Adipocyte (in vitro differentiated cells): ENCODE results near the gene HOXA3.
A peak's percentile ranks its signal among the peaks of the same experiment; 100 is the strongest.

Experiments
- DNase-seq: peaks from one replicate; pipeline ENCODE4 v3.0.0-alpha.2; 2015; ENCODE audit warnings: low read depth
- H3K27me3 ChIP-seq: replicated peaks from 2 replicates; pipeline ENCODE4 v1.7.0; 2013; ENCODE audit warnings: mild to moderate bottlenecking, low read length, moderate library complexity; ENCODE audit not compliant: control insufficient read depth, insufficient read depth
- H3K36me3 ChIP-seq: 2 replicates; pipeline ENCODE4 v1.7.0; 2013; ENCODE audit warnings: low read length, mild to moderate bottlenecking, moderate library complexity; ENCODE audit not compliant: control insufficient read depth, insufficient read depth, severe bottlenecking
- H3K4me1 ChIP-seq: 2 replicates; pipeline ENCODE4 v1.7.0; 2013; ENCODE audit warnings: mild to moderate bottlenecking, low read length, moderate library complexity; ENCODE audit not compliant: control insufficient read depth, insufficient read depth
- H3K4me3 ChIP-seq: 2 replicates; pipeline ENCODE4 v1.7.0; 2013; ENCODE audit warnings: mild to moderate bottlenecking, low read length, moderate library complexity
- H3K9ac ChIP-seq: 2 replicates; pipeline ENCODE4 v1.7.0; 2013; ENCODE audit warnings: mild to moderate bottlenecking, low read length, moderate library complexity
- H3K9me3 ChIP-seq: 2 replicates; pipeline ENCODE4 v1.7.0; 2013; ENCODE audit warnings: mild to moderate bottlenecking, low read length, moderate library complexity; ENCODE audit not compliant: control insufficient read depth

Gene HOXA3

DNA sequence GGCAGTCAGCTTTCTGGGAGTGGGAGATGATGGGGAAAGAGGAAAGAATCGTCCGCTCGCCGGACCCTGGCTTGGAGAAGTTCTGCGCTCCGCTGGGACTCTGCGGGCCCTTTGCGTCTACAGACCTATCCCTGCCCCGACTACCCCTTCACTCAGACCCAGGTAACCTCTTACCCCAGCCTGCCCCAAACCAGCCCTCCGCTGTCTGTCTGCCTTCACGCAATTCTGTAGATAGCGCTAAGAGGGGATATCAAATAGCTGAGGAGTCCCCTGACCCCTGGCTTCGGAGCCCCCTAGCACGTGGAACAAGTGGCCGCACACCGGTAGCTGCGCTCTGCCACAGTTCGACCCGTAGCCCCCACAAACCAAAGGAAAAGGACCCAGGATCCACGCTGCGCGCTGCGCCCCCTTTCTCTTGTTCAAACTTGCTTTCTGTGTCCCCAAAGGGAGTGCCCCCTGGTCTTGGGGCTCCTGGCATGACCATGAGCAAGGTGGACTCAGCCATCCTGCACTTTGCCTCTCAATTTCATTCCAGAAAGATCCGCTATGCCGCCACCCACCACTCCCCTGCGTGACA, 28.8 kb downstream of the HOXA3 start:
- no peaks in the 10 kb centered on the region for H3K27me3 ChIP-seq
- H3K9ac ChIP-seq: no peak overlapping the region
- no peaks in the 10 kb centered on the region for H3K9me3 ChIP-seq
- no peak for DNase-seq
- H3K36me3 ChIP-seq: peaks cover 16% of the 10 kb centered on the region
- H3K4me3 ChIP-seq: no peak overlapping the region
- peaks cover 35% of the 10 kb centered on the region for H3K4me1 ChIP-seq

DNA sequence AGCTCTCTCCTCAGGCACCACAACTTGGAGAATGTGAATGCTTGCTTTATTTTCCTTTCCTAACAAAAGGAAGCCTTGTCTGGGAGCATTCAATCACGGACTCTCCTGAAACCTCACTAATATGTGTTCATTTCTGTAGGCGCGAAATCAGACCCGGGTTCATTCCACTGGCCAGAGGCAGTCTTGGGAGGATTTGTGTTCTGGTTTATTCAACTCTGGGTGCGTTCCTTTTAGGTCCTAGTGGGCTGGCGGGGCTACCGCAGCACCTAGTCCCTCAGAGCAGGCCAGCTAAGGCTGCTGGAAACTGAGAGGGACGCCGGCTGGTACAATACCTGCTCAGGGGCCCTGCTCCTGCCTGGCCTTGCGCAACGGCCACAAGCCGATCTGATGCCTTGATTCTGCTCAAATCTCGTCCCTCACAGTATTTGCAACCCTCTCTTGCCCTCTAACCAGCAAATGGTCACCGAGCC, 29.3 kb downstream of the HOXA3 start:
- Histone ChIP-seq H3K4me3 (no peak overlapping the region), H3K27me3 (no peaks in the 10 kb centered on the region), H3K9ac (no peak overlapping the region), H3K4me1 (peaks cover 34% of the 10 kb centered on the region), H3K9me3 (no peaks in the 10 kb centered on the region), H3K36me3 (peaks cover 20% of the 10 kb centered on the region)
- DNase-seq: no peak

DNA sequence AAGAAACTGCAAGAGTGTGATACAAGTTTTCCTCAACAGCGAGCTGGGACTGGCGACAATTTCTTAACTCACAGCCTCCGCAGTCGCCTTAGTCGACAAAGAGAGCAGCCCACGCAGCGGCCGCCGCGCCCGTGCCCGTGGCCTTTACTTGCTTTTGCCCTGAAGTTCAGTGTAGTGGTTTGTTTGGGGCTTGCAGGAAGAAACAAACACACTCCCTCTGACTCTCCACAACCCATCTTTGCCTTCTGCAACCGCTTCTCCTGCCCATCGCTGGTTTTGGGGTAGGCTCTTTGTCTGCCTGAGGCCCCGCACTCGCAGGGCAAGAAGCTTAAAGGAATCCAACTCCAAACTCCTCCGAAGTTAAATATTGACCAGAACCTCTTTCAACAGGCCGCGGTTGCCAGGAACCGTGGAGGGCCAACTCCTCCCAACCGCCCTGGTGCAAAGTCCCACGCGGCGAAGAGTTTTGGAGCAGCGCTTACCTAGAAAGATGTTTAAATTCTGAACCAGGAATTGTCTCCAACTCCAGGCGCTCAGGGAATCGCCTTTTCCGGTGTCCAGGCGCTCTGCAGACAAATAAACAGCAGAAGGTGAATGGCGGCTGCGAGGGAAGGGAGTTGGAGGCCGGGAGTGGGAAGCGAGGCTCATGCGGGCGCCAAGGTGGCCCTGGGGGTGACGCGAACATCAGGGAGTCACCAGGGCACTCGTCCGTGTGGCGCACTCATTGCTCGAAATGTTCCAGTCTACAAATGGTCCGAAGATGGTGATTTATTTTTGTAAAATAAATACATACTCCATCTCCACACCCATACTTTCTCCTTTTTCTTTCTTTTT, 30.1 kb downstream of the HOXA3 start:
- no peak for DNase-seq
- Histone ChIP-seq H3K36me3 (peaks cover 24% of the 10 kb centered on the region), H3K9ac (peak overlapping the region; percentile 23), H3K9me3 (no peaks in the 10 kb centered on the region), H3K4me3 (no peak overlapping the region), H3K27me3 (no peaks in the 10 kb centered on the region), H3K4me1 (peaks cover 29% of the 10 kb centered on the region)

- no peaks in the 10 kb centered on the region for H3K27me3 ChIP-seq
- peaks cover 25% of the 10 kb centered on the region for H3K36me3 ChIP-seq
- no peaks in the 10 kb centered on the region for H3K9me3 ChIP-seq
- H3K4me1 ChIP-seq: peaks cover 32% of the 10 kb centered on the region
- peak overlapping the region; percentile 23 for H3K9ac ChIP-seq
- no peak for DNase-seq
- no peak overlapping the region for H3K4me3 ChIP-seq
These were observed 30.7 kb downstream of the HOXA3 start for GRCh38 chr7:27121684-27122076.

GRCh38 chr7:27119412-27119911, 32.9 kb downstream of the HOXA3 start:
- peaks cover 19% of the 10 kb centered on the region for H3K36me3 ChIP-seq
- no peaks in the 10 kb centered on the region for H3K9me3 ChIP-seq
- no peak for DNase-seq
- peaks cover 41% of the 10 kb centered on the region for H3K4me1 ChIP-seq
- H3K27me3 ChIP-seq: no peaks in the 10 kb centered on the region
- H3K4me3 ChIP-seq: no peak overlapping the region
- no peak overlapping the region for H3K9ac ChIP-seq

GRCh38 chr7:27118580-27118979, 33.8 kb downstream of the HOXA3 start:
- no peaks in the 10 kb centered on the region for H3K9me3 ChIP-seq
- H3K9ac ChIP-seq: no peak overlapping the region
- H3K36me3 ChIP-seq: peaks cover 19% of the 10 kb centered on the region
- DNase-seq: no peak
- peaks cover 45% of the 10 kb centered on the region for H3K4me1 ChIP-seq
- no peaks in the 10 kb centered on the region for H3K27me3 ChIP-seq
- no peak overlapping the region for H3K4me3 ChIP-seq

DNA sequence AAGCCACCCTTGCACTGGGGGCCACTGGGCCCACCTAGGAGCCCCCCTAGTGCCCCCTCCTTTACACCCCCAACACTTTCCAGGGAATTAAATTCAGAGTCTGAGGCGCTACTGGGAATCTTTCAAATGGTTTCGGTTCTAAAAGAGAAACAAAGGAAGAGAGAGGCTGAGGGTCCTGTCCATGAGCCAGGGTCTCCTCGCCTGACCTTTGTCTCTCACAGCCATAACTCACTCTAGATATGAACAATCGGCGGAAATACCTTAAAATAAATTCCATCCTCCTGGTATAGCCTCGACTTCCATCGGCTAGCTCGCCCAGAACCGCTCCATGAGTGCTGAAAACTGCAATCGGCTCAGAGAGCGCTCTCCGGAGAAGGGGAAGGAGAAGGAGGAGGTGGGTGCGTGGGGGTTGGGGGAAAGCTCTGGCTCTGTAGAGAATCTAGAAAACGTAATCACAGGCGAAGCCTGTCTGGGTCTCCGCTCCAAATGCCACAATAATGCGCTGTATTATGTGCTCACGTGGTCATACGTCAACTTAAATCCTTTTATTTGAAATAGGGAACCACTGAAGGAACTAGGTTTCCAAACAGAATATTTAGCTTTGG, 34.4 kb downstream of the HOXA3 start:
- H3K4me1 ChIP-seq: peaks cover 49% of the 10 kb centered on the region
- H3K36me3 ChIP-seq: peaks cover 19% of the 10 kb centered on the region
- H3K9ac ChIP-seq: peak overlapping the region; percentile 41
- DNase-seq: no peak
- H3K9me3 ChIP-seq: no peaks in the 10 kb centered on the region
- H3K27me3 ChIP-seq: no peaks in the 10 kb centered on the region
- H3K4me3 ChIP-seq: peak overlapping the region; percentile 65

- H3K4me3 ChIP-seq: peak overlapping the region; percentile 67
- no peak for DNase-seq
- H3K36me3 ChIP-seq: peaks cover 16% of the 10 kb centered on the region
- H3K9me3 ChIP-seq: no peaks in the 10 kb centered on the region
- peaks cover 57% of the 10 kb centered on the region for H3K4me1 ChIP-seq
- peak overlapping the region; percentile 77 for H3K9ac ChIP-seq
- H3K27me3 ChIP-seq: no peaks in the 10 kb centered on the region
These were observed 35.2 kb downstream of the HOXA3 start for GRCh38 chr7:27116962-27117886.

DNA sequence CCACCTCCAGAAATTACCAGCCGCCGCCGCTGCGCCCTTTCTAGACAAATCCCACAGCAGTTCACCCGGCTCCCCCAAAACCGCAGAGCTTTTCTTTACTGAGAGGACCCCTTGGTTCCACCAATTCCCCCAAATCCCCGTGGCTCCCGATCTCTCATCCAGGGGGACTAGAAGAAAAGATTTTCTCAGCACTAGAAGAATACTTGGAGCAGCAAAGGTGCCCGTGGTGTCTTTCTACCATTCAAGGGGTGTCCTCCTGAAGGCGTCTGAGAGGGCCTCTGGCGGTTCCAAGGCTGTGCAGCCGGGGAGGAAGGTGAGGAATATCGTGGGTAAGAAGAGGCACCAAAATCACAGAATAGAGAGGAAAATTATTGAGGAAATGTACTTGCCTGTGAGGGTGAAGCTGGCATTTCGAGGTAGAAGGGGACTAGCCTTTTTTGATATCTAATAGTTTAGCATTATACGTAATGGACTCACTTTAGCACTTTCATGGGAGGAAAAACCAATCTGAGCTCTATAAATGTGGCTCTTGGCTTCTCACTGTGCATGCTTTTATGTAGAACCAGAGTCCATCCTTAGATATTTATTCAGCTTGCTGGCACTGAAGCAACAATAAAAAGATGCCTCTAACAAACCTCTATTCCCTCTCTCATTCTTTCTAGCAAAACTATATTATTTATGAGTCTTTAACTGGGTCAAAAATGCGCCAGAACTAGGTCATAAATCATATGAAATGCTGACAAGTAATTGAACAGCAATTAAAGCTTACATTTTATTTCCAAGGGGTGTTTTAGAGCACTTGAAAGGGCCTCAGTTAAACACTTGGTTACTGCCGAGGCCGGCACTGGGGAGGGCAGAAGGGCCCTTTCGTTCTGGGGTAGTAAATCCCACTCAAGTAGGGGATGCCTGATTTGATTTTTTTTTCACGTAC, 36.1 kb downstream of the HOXA3 start:
- Histone ChIP-seq H3K36me3 (peaks cover 9% of the 10 kb centered on the region), H3K9ac (peak overlapping the region; percentile 77), H3K4me1 (peaks cover 65% of the 10 kb centered on the region), H3K9me3 (no peaks in the 10 kb centered on the region), H3K27me3 (no peaks in the 10 kb centered on the region), H3K4me3 (peak overlapping the region; percentile 67)
- no peak for DNase-seq
